HepG2 (cell line): ENCODE data around the gene ZNF519. TPM values are rescaled to one million over a fixed set of nuclear protein-coding genes. Genes with fewer than 3 reads are reported as not detected.

ENCODE experiments used
- ATAC-seq: fragments of 200-7000 bp; cut with Tn5 transposase; 3 replicates; pipeline ENCODE4 v1.9.1; 2020; ENCODE audit warnings: mild to moderate bottlenecking, moderate library complexity
- BruUV-seq: library from RNA; stranded (reverse); fragments of 400-500 nt; replicated peaks from 2 replicates; lab custom pipeline; 2021; lab: Mats Ljungman, UMichigan
- CTCF ChIA-PET: fragments of 300-600 bp; formaldehyde crosslinking; extraction: SDS; loops from one replicate; lab custom pipeline; 2021; ENCODE audit warnings: low total read pairs, inconsistent platforms, low intra/inter-chr PET ratio; lab: Yijun Ruan, JAX
- POLR2A ChIA-PET: fragments of 350-600 bp; sonication (Branson Sonifier 250); formaldehyde crosslinking; loops from one replicate; lab custom pipeline; 2020; ENCODE audit warnings: antibody characterized with exemption, inconsistent platforms; lab: Yijun Ruan, JAX
- DNase-seq: peaks from one replicate; pipeline ENCODE4 v3.0.0-alpha.2; 2015; ENCODE audit warnings: low spot score
- FAIRE-seq: peaks from 3 replicates; lab custom pipeline; 2011; peaks lifted over from hg19 to GRCh38; lab: Jason Lieb, UNC
- H2AFZ ChIP-seq: one replicate; pipeline ENCODE4 v1.6.1; 2011; ENCODE audit warnings: low read length, inconsistent platforms
- H3K27ac ChIP-seq: fragments of 300-600 bp; 3 replicates; pipeline ENCODE4 v1.8.0; 2011; ENCODE audit warnings: mixed run types, mild to moderate bottlenecking, mixed read lengths, low read length, inconsistent platforms; ENCODE audit not compliant: insufficient read depth; ENCODE audit errors: extremely low read length
- H3K27me3 ChIP-seq, 2 experiments: fragments of 200-600 bp in 1 of 2; 2 replicates in 1 of 2; 3 replicates in 1 of 2; pipeline versions ENCODE4 v1.6.0 to v1.8.0; 2011; ENCODE audit warnings: low read length in 2 of 2, mild to moderate bottlenecking in 2 of 2, moderate library complexity in 2 of 2, inconsistent platforms in 1 of 2; ENCODE audit not compliant: insufficient read depth in 2 of 2, control insufficient read depth in 1 of 2
- H3K36me3 ChIP-seq, 2 experiments: fragments of 200-600 bp in 1 of 2; replicated peaks in 1 of 2; 2 replicates in 1 of 2; 3 replicates in 1 of 2; pipeline versions ENCODE4 v1.5.1 to v1.8.0; 2011; ENCODE audit warnings: low read length in 2 of 2, inconsistent platforms in 1 of 2; ENCODE audit not compliant: insufficient read depth in 2 of 2, control insufficient read depth in 1 of 2
- H3K4me1 ChIP-seq: 2 replicates; pipeline ENCODE4 v1.5.1; 2012; ENCODE audit warnings: low read length, inconsistent platforms; ENCODE audit not compliant: insufficient read depth
- H3K4me2 ChIP-seq: 2 replicates; pipeline ENCODE4 v1.6.0; 2011; ENCODE audit warnings: low read depth, low read length, inconsistent platforms
- H3K4me3 ChIP-seq, 3 experiments: fragments of 200-600 bp in 1 of 3; sonication (generic), shearing (Covaris generic) in 1 of 3; replicated peaks in 1 of 3; 2 replicates each; pipeline ENCODE4 v1.5.1; 2011 to 2016; ENCODE audit warnings: low read length in 3 of 3, inconsistent platforms in 2 of 3, low read depth in 2 of 3, mild to moderate bottlenecking in 2 of 3, control low read depth in 1 of 3, mixed read lengths in 1 of 3; ENCODE audit not compliant: insufficient read depth in 1 of 3
- H3K79me2 ChIP-seq: one replicate; pipeline ENCODE4 v1.6.1; 2011; ENCODE audit warnings: low read length, inconsistent platforms; ENCODE audit not compliant: insufficient read depth
- H3K9ac ChIP-seq: 2 replicates; pipeline ENCODE4 v1.6.0; 2011; ENCODE audit warnings: mild to moderate bottlenecking, low read depth, low read length, inconsistent platforms; ENCODE audit not compliant: insufficient read depth
- H3K9me3 ChIP-seq: 2 replicates; pipeline ENCODE4 v1.5.1; 2012; ENCODE audit warnings: mild to moderate bottlenecking, low read length
- H4K20me1 ChIP-seq: 2 replicates; pipeline ENCODE4 v1.6.0; 2011; ENCODE audit warnings: inconsistent platforms, mild to moderate bottlenecking, low read length, moderate library complexity; ENCODE audit not compliant: insufficient read depth
- AKAP8 ChIP-seq: sonication (generic); formaldehyde crosslinking; IDR thresholded peaks from 2 replicates; pipeline ENCODE4 v1.5.1; 2020; ENCODE audit warnings: mild to moderate bottlenecking, missing genetic modification reagents
- BHLHE40 ChIP-seq: IDR thresholded peaks from 2 replicates; pipeline ENCODE4 v1.6.1; 2011; ENCODE audit warnings: low read length, improper control_type of control experiment
- FOSL2 ChIP-seq: sonication (generic); formaldehyde crosslinking; IDR thresholded peaks from 2 replicates; pipeline ENCODE4 v1.4.0; 2020; ENCODE audit warnings: missing genetic modification reagents
- FOXK2 ChIP-seq: fragments of 450-650 bp; IDR thresholded peaks from 2 replicates; pipeline ENCODE4 v1.6.1; 2016
- MAFF ChIP-seq: IDR thresholded peaks from 2 replicates; pipeline ENCODE4 v1.6.1; 2011; ENCODE audit warnings: low read depth, low read length, improper control_type of control experiment
- MAFK ChIP-seq, 2 experiments: IDR thresholded peaks in 1 of 2; conservative IDR thresholded peaks in 1 of 2; 2 replicates each; pipeline ENCODE4 v1.6.1; 2011; ENCODE audit warnings: improper control_type of control experiment in 2 of 2, low read length in 2 of 2
- WGBS: methylation state at CpG from one replicate; pipeline ENCODE4 v1.1.6; 2017; ENCODE audit warnings: low lambda C conversion rate; 5-methylcytosine and 5-hydroxymethylcytosine counted together
- in situ Hi-C: cut with HindIII; loops from 2 replicates; pipeline ENCODE4 v1.10.0; 2017; ENCODE audit warnings: low pct_unique_long_range_greater_than_20kb; ENCODE audit not compliant: extremely low pct_ligation_motif_present
- intact Hi-C: fragments of 100-400 bp; cut with micrococcal nuclease; formaldehyde crosslinking; loops from one replicate; pipeline ENCODE4 v1.10.0; 2022; ENCODE audit not compliant: unreplicated experiment
- polyA plus RNA-seq, 8 experiments: library from polyadenylated mRNA; depleted of rRNA in 3 of 8; stranded (reverse) in 7 of 8; unstranded in 1 of 8; fragments of >200 nt; fragmentation: Illumina TruSeq in 4 of 8; extraction: Trizol in 4 of 8; gene quantifications; 2 replicates each; pipeline versions ENCODE4 v1.2.1 to v1.2.3, GENCODE V29; 2011 to 2016; ENCODE audit warnings: low read depth in 4 of 8, missing spikeins in 1 of 8, mixed read lengths in 1 of 8; ENCODE audit not compliant: insufficient read depth in 1 of 8
- total RNA-seq, 5 experiments: library from RNA; depleted of rRNA; stranded (reverse); fragments of >200 nt; fragmentation: Illumina TruSeq; extraction: Trizol; gene quantifications; 2 replicates each; pipeline ENCODE4 v1.2.3, GENCODE V29; 2016; ENCODE audit warnings: low read depth in 1 of 5
- TF ChIP-seq, protein P1 (sequence below): sonication (generic); formaldehyde crosslinking; IDR thresholded peaks from 2 replicates; pipeline ENCODE4 v1.4.0; 2020; ENCODE audit warnings: mild to moderate bottlenecking, missing genetic modification reagents, borderline replicate concordance

Gene ZNF519
- total and polyA plus RNA-seq, 2 of the 13 experiments (the other 11 are each of a cell fraction or from before 2014, with no cell fraction given), result 7.3 to 11.1 TPM

DNA sequence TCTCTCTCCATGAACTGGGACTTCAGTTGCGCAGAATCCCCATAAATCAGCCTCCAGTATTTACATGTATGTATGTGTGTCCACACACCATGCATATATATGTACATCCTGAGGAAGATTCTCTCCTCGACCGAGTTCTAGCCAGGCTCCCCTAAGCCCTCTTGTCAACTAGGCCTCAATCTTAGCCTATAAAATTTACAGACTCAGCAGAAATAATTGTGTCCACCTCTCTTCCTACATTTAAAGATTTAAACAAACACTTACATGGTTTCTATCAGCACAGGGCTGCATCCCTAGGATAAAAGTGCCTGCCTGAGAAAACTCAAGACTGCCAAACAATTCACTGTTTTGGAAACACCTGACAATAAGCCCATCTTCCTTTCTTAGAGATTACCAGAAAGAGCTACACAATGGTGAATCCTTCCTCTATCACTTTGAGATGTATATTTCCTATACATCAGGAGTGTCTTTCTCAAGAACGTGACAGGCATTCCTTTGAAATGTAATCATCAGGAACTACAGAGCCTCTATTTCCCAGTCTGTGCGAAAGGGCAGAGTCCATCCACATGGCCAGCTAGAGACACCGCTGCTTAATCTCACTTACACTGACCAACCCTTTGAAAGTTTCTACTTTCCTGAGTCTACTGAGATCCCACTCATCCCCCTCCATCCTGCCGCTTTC lies 39.5 kb downstream of the ZNF519 start:
- CTCF ChIA-PET, result no interaction called here
- H3K4me3 ChIP-seq, result no peak overlapping the region
- H3K9ac ChIP-seq, result no peak overlapping the region
- H3K27me3 ChIP-seq, result no peaks in the 10 kb centered on the region
- 54% methylated on average over 7 of the region's 7 CpGs for WGBS
- BruUV-seq, result no TSS peak
- ATAC-seq (peak; percentile 61; the same call in 2 of the 3 replicates), FAIRE-seq (no peak), DNase-seq (peak; percentile 28)
- TF ChIP-seq MAFF (peak; percentile 66), FOXK2 (no peak), BHLHE40 (peak; percentile 59; the same call in 1 of the 2 replicates), MAFK (conservative IDR thresholded peaks at IDR 0.05 in 1 of 2, IDR thresholded peaks at IDR 0.05 in 1 of 2; ENCODE audit: low read length in 2 of 2) (peak; percentile 62 to 81), AKAP8 (no peak), FOSL2 (CRISPR knock-in tag) (peak; percentile 29; the same call in 1 of the 2 replicates)
- TF ChIP-seq, protein P1, sequence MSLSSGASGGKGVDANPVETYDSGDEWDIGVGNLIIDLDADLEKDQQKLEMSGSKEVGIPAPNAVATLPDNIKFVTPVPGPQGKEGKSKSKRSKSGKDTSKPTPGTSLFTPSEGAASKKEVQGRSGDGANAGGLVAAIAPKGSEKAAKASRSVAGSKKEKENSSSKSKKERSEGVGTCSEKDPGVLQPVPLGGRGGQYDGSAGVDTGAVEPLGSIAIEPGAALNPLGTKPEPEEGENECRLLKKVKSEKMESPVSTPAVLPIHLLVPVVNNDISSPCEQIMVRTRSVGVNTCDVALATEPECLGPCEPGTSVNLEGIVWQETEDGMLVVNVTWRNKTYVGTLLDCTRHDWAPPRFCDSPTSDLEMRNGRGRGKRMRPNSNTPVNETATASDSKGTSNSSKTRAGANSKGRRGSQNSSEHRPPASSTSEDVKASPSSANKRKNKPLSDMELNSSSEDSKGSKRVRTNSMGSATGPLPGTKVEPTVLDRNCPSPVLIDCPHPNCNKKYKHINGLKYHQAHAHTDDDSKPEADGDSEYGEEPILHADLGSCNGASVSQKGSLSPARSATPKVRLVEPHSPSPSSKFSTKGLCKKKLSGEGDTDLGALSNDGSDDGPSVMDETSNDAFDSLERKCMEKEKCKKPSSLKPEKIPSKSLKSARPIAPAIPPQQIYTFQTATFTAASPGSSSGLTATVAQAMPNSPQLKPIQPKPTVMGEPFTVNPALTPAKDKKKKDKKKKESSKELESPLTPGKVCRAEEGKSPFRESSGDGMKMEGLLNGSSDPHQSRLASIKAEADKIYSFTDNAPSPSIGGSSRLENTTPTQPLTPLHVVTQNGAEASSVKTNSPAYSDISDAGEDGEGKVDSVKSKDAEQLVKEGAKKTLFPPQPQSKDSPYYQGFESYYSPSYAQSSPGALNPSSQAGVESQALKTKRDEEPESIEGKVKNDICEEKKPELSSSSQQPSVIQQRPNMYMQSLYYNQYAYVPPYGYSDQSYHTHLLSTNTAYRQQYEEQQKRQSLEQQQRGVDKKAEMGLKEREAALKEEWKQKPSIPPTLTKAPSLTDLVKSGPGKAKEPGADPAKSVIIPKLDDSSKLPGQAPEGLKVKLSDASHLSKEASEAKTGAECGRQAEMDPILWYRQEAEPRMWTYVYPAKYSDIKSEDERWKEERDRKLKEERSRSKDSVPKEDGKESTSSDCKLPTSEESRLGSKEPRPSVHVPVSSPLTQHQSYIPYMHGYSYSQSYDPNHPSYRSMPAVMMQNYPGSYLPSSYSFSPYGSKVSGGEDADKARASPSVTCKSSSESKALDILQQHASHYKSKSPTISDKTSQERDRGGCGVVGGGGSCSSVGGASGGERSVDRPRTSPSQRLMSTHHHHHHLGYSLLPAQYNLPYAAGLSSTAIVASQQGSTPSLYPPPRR (CRISPR knock-in tag), result no peak
- no peaks in the 10 kb centered on the region for H3K79me2 ChIP-seq
- POLR2A ChIA-PET, result no interaction called here
- H4K20me1 ChIP-seq, result no peaks in the 10 kb centered on the region
- no peak overlapping the region for H3K27ac ChIP-seq
- in situ Hi-C loops (no loop called here), intact Hi-C loops (no loop called here)
- no peaks in the 10 kb centered on the region for H3K9me3 ChIP-seq
- H2AFZ ChIP-seq, result no peak overlapping the region
- H3K36me3 ChIP-seq, result no peaks in the 10 kb centered on the region
- no peak overlapping the region for H3K4me2 ChIP-seq
- peaks cover 14% of the 10 kb centered on the region for H3K4me1 ChIP-seq
